HCT116 (cell line): ENCODE data around the gene CTNNA2. TPM values are rescaled to one million over a fixed set of nuclear protein-coding genes. Genes with fewer than 3 reads are reported as not detected.

ENCODE experiments used
- ATAC-seq: fragments of 200-7000 bp; cut with Tn5 transposase; 2 replicates; pipeline ENCODE4 v1.9.1; 2020; ENCODE audit warnings: mild to moderate bottlenecking, moderate library complexity
- BruUV-seq: library from RNA; stranded (reverse); fragments of 400-500 nt; replicated peaks from 2 replicates; lab custom pipeline; 2021; lab: Mats Ljungman, UMichigan
- CTCF ChIA-PET: fragments of 300-600 bp; sonication (Branson Sonifier 250); formaldehyde crosslinking; loops from one replicate; lab custom pipeline; 2021; ENCODE audit warnings: antibody characterized with exemption; lab: Charles Lee
- POLR2A ChIA-PET: fragments of 300-600, 350-600 bp; sonication (Branson Sonifier 250); formaldehyde crosslinking; loops from one replicate; lab custom pipeline; 2021; ENCODE audit warnings: antibody characterized with exemption; lab: Charles Lee
- RAD21 ChIA-PET, 2 experiments: fragments of 300-600 bp; sonication (Branson Sonifier 250); formaldehyde crosslinking; loops; one replicate each; lab custom pipeline; 2023; ENCODE audit warnings: low total read pairs in 2 of 2; ENCODE audit not compliant: uncharacterized antibody in 2 of 2, unreplicated experiment in 2 of 2, low non-redundant PET in 1 of 2; lab: Charles Lee
- DNase-seq: peaks from one replicate; pipeline ENCODE4 v3.0.0-alpha.2; 2010; ENCODE audit warnings: low read depth, low spot score
- H2AFZ ChIP-seq: fragments of 200-600 bp; shearing (Covaris generic), sonication (generic); 2 replicates; pipeline ENCODE4 v1.6.1; 2017; ENCODE audit warnings: low read depth, mixed run types, mixed read lengths, antibody characterized with exemption, low read length; ENCODE audit not compliant: poor library complexity, severe bottlenecking
- H3K27ac ChIP-seq: 2 replicates; pipeline ENCODE4 v1.5.1; 2012; ENCODE audit warnings: low read depth, low read length
- H3K27me3 ChIP-seq: fragments of 200-600 bp; sonication (generic); 2 replicates; pipeline ENCODE4 v1.6.1; 2016; ENCODE audit warnings: mixed run types, low read length, mixed read lengths; ENCODE audit not compliant: insufficient read depth
- H3K36me3 ChIP-seq, 2 experiments: fragments of 200-500 bp in 1 of 2; fragments of 200-600 bp in 1 of 2; sonication (Bioruptor generic) in 1 of 2; sonication (generic) in 1 of 2; 2 replicates each; pipeline versions ENCODE4 v1.5.1 to v1.6.1; 2014 to 2016; ENCODE audit warnings: low read length in 2 of 2, inconsistent platforms in 1 of 2, mixed read lengths in 1 of 2, mixed run types in 1 of 2; ENCODE audit not compliant: insufficient read depth in 2 of 2, control insufficient read depth in 1 of 2
- H3K4me1 ChIP-seq, 2 experiments: fragments of 200-600 bp in 1 of 2; sonication (generic) in 1 of 2; 2 replicates each; pipeline versions ENCODE4 v1.5.1 to v1.6.1; 2012 to 2017; ENCODE audit warnings: low read length in 2 of 2, inconsistent platforms in 1 of 2, mild to moderate bottlenecking in 1 of 2, mixed read lengths in 1 of 2, mixed run types in 1 of 2, moderate library complexity in 1 of 2; ENCODE audit not compliant: insufficient read depth in 2 of 2, control insufficient read depth in 1 of 2
- H3K4me2 ChIP-seq: fragments of 200-600 bp; sonication (generic); 2 replicates; pipeline ENCODE4 v1.6.1; 2017; ENCODE audit warnings: mixed run types, low read length, mixed read lengths
- H3K4me3 ChIP-seq, 2 experiments: fragments of 200-600 bp in 1 of 2; sonication (generic) in 1 of 2; replicated peaks in 1 of 2; 2 replicates each; pipeline ENCODE4 v1.5.1; 2011 to 2016; ENCODE audit warnings: low read length in 2 of 2, control low read depth in 1 of 2, low read depth in 1 of 2, mild to moderate bottlenecking in 1 of 2, mixed read lengths in 1 of 2, mixed run types in 1 of 2
- H3K79me2 ChIP-seq: fragments of 200-600 bp; sonication (generic); 2 replicates; pipeline ENCODE4 v1.6.1; 2017; ENCODE audit warnings: mild to moderate bottlenecking, mixed run types, low read length, moderate library complexity, mixed read lengths; ENCODE audit not compliant: insufficient read depth
- H3K9ac ChIP-seq: fragments of 200-600 bp; sonication (generic); 2 replicates; pipeline ENCODE4 v1.6.1; 2016; ENCODE audit warnings: low read length, mixed read lengths
- H3K9me2 ChIP-seq: fragments of 200-600 bp; sonication (generic), shearing (Covaris generic); 2 replicates; pipeline ENCODE4 v1.6.1; 2017; ENCODE audit warnings: mixed run types, mild to moderate bottlenecking, moderate library complexity; ENCODE audit not compliant: insufficient read depth
- H3K9me3 ChIP-seq, 2 experiments: fragments of 200-500 bp in 1 of 2; fragments of 200-600 bp in 1 of 2; sonication (Bioruptor generic) in 1 of 2; sonication (generic) in 1 of 2; 2 replicates each; pipeline ENCODE4 v1.6.1; 2014 to 2017; ENCODE audit warnings: low read length in 2 of 2, mixed read lengths in 2 of 2, inconsistent platforms in 1 of 2, low read depth in 1 of 2, mild to moderate bottlenecking in 1 of 2, mixed run types in 1 of 2, moderate library complexity in 1 of 2; ENCODE audit not compliant: control insufficient read depth in 1 of 2, insufficient read depth in 1 of 2
- H4K20me1 ChIP-seq: fragments of 200-600 bp; sonication (generic), shearing (Covaris generic); 2 replicates; pipeline ENCODE4 v1.6.1; 2017; ENCODE audit warnings: mixed run types, mild to moderate bottlenecking, moderate library complexity; ENCODE audit not compliant: insufficient read depth
- CBX3 ChIP-seq: IDR thresholded peaks from 2 replicates; pipeline ENCODE4 v1.6.1; 2012; ENCODE audit warnings: low read depth
- CEBPB ChIP-seq: IDR thresholded peaks from 2 replicates; pipeline ENCODE4 v1.6.1; 2012; ENCODE audit warnings: low read depth
- CTCF ChIP-seq, 3 experiments: fragments of 200-600 bp in 1 of 3; sonication (generic) in 1 of 3; IDR thresholded peaks in 2 of 3; conservative IDR thresholded peaks in 1 of 3; 2 replicates each; pipeline ENCODE4 v1.5.1; 2012 to 2017; ENCODE audit warnings: low read depth in 2 of 3, low read length in 2 of 3, antibody characterized with exemption in 1 of 3, borderline replicate concordance in 1 of 3, control low read depth in 1 of 3, mild to moderate bottlenecking in 1 of 3, mixed read lengths in 1 of 3, mixed run types in 1 of 3, moderate library complexity in 1 of 3; ENCODE audit not compliant: insufficient read depth in 1 of 3
- EGR1 ChIP-seq: IDR thresholded peaks from 2 replicates; pipeline ENCODE4 v1.6.1; 2012; ENCODE audit warnings: low read depth
- EZH2 ChIP-seq: fragments of 200-600 bp; sonication (generic); IDR thresholded peaks from 2 replicates; pipeline ENCODE4 v1.6.1; 2017; ENCODE audit warnings: antibody characterized with exemption, mixed run types
- FOSL1 ChIP-seq: IDR thresholded peaks from 2 replicates; pipeline ENCODE4 v1.6.1; 2012; ENCODE audit warnings: low read depth
- JUND ChIP-seq: IDR thresholded peaks from 2 replicates; pipeline ENCODE4 v1.6.1; 2012
- RAD21 ChIP-seq: IDR thresholded peaks from 2 replicates; pipeline ENCODE4 v1.6.1; 2012; ENCODE audit warnings: low read depth, mild to moderate bottlenecking
- SP1 ChIP-seq: IDR thresholded peaks from 2 replicates; pipeline ENCODE4 v1.6.1; 2012; ENCODE audit warnings: low read depth
- TCF7L2 ChIP-seq: IDR thresholded peaks from 2 replicates; pipeline ENCODE4 v1.7.0; 2011; ENCODE audit warnings: borderline replicate concordance, inconsistent platforms; ENCODE audit not compliant: insufficient read depth, insufficient read length; ENCODE audit errors: extremely low read depth
- YY1 ChIP-seq: IDR thresholded peaks from 2 replicates; pipeline ENCODE4 v1.6.1; 2011; ENCODE audit warnings: low read length, low read depth, moderate library complexity, mild to moderate bottlenecking; ENCODE audit not compliant: insufficient replicate concordance; ENCODE audit errors: extremely low read depth
- ZFX ChIP-seq: fragments of 450-650 bp; IDR thresholded peaks from 2 replicates; pipeline ENCODE4 v1.6.1; 2017
- intact Hi-C: fragments of 100-400 bp; cut with micrococcal nuclease; formaldehyde crosslinking; loops from 2 replicates; pipeline ENCODE4 v1.10.0; 2022
- total RNA-seq: library from RNA; stranded (reverse); gene quantifications from one replicate; pipeline ENCODE4 v1.2.1, GENCODE V29; 2021; ENCODE audit not compliant: unreplicated experiment
- TF ChIP-seq, protein P1 (sequence below): IDR thresholded peaks from 2 replicates; pipeline ENCODE4 v1.6.1; 2012
- TF ChIP-seq, protein P2 (sequence below): IDR thresholded peaks from 2 replicates; pipeline ENCODE4 v1.6.1; 2012; ENCODE audit warnings: low read depth

The CTNNA2 gene
- total RNA-seq, 1 experiment from 2014 or later = not detected

DNA sequence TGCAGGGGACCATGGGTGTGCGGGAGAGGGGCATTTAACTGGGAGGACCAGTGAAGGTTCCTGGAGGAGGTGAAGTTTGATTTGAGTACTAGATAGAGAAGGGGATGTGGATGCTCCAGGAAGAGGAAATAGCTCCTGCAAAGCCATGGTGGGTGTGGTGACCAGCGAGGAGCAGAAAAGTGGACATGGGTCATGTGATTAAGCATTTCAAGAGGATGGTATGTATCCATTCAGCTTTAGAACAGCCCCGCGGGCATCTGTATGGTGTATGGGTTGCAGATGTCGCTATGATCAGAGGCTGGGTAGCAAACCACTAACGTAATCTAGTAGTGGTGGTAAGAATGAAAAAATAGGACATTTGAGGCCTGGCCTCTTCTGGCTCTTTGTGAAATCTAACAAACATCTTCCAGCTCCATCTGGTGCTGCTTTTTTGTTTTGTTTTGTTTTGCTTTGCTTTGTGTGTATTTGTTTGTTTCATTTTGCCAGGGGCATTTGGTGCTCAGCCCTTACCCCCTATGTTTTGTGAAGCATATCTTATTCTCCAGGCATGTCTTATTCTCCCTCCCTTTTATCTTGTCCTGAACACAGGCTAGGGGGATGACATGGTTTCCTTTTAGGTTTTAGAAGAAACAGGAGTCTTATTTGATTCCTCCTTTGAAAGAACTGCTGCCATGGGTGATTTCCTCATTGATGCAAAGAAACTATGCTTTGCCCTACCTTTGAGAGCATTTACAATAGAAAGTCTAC lies 565.6 kb downstream of the CTNNA2 start:
- ATAC-seq (no peak), DNase-seq (no peak)
- Histone ChIP-seq H3K9me2 (no peaks in the 10 kb centered on the region), H3K4me1 (no peaks in the 10 kb centered on the region), H4K20me1 (no peaks in the 10 kb centered on the region), H3K27me3 (no peaks in the 10 kb centered on the region), H3K36me3 (no peaks in the 10 kb centered on the region), H3K4me3 (no peak overlapping the region), H3K27ac (no peak overlapping the region), H3K9ac (no peak overlapping the region), H2AFZ (no peak overlapping the region), H3K79me2 (no peaks in the 10 kb centered on the region), H3K9me3 (peaks cover 0 to 16% of the 10 kb centered on the region in 2 experiments; a peak in 2 of 4 replicates), H3K4me2 (no peak overlapping the region)
- intact Hi-C loops = no loop called here
- RAD21 ChIA-PET = no interaction called here
- TF ChIP-seq JUND = no peak
- CTCF ChIA-PET = no interaction called here
- no TSS peak for BruUV-seq
- POLR2A ChIA-PET = no interaction called here

- ChIA-PET POLR2A (no interaction called here), CTCF (no interaction called here), RAD21 (no interaction called here)
- Histone ChIP-seq H2AFZ (no peak overlapping the region), H4K20me1 (no peaks in the 10 kb centered on the region), H3K9me2 (no peaks in the 10 kb centered on the region), H3K27me3 (no peaks in the 10 kb centered on the region), H3K27ac (no peak overlapping the region), H3K9me3 (peaks cover 0 to 13% of the 10 kb centered on the region in 2 experiments; a peak in 2 of 4 replicates), H3K36me3 (no peaks in the 10 kb centered on the region), H3K79me2 (no peaks in the 10 kb centered on the region), H3K9ac (no peak overlapping the region), H3K4me2 (no peak overlapping the region), H3K4me3 (no peak overlapping the region), H3K4me1 (no peaks in the 10 kb centered on the region)
- intact Hi-C loops = no loop called here
- TF ChIP-seq, protein P1, sequence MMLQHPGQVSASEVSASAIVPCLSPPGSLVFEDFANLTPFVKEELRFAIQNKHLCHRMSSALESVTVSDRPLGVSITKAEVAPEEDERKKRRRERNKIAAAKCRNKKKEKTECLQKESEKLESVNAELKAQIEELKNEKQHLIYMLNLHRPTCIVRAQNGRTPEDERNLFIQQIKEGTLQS = no peak
- TF ChIP-seq EZH2 (no peak), TCF7L2 (no peak), YY1 (no peak), CTCF (IDR thresholded peaks at IDR 0.05 in 2 of 3, conservative IDR thresholded peaks at IDR 0.05 in 1 of 3; ENCODE audit: borderline replicate concordance in 1 of 3, insufficient read depth in 1 of 3, low read depth in 2 of 3, low read length in 2 of 3) (no peak), SP1 (no peak), FOSL1 (no peak), EGR1 (no peak), RAD21 (no peak), ZFX (no peak), CEBPB (no peak), CBX3 (no peak)
- TF ChIP-seq, protein P2, sequence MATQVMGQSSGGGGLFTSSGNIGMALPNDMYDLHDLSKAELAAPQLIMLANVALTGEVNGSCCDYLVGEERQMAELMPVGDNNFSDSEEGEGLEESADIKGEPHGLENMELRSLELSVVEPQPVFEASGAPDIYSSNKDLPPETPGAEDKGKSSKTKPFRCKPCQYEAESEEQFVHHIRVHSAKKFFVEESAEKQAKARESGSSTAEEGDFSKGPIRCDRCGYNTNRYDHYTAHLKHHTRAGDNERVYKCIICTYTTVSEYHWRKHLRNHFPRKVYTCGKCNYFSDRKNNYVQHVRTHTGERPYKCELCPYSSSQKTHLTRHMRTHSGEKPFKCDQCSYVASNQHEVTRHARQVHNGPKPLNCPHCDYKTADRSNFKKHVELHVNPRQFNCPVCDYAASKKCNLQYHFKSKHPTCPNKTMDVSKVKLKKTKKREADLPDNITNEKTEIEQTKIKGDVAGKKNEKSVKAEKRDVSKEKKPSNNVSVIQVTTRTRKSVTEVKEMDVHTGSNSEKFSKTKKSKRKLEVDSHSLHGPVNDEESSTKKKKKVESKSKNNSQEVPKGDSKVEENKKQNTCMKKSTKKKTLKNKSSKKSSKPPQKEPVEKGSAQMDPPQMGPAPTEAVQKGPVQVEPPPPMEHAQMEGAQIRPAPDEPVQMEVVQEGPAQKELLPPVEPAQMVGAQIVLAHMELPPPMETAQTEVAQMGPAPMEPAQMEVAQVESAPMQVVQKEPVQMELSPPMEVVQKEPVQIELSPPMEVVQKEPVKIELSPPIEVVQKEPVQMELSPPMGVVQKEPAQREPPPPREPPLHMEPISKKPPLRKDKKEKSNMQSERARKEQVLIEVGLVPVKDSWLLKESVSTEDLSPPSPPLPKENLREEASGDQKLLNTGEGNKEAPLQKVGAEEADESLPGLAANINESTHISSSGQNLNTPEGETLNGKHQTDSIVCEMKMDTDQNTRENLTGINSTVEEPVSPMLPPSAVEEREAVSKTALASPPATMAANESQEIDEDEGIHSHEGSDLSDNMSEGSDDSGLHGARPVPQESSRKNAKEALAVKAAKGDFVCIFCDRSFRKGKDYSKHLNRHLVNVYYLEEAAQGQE = no peak
- BruUV-seq = no TSS peak
- DNase-seq = no peak
- ATAC-seq = no peak
Observed at GRCh38 chr2:80080957-80081356, 568.1 kb downstream of the CTNNA2 start.
